Fibroblast of skin of scalp (primary cell): ENCODE measurements around the gene ADGRD1.

Source experiments
- DNase-seq: peaks from one replicate; pipeline ENCODE4 v3.0.0-alpha.2; 2013

ADGRD1 gene

DNA sequence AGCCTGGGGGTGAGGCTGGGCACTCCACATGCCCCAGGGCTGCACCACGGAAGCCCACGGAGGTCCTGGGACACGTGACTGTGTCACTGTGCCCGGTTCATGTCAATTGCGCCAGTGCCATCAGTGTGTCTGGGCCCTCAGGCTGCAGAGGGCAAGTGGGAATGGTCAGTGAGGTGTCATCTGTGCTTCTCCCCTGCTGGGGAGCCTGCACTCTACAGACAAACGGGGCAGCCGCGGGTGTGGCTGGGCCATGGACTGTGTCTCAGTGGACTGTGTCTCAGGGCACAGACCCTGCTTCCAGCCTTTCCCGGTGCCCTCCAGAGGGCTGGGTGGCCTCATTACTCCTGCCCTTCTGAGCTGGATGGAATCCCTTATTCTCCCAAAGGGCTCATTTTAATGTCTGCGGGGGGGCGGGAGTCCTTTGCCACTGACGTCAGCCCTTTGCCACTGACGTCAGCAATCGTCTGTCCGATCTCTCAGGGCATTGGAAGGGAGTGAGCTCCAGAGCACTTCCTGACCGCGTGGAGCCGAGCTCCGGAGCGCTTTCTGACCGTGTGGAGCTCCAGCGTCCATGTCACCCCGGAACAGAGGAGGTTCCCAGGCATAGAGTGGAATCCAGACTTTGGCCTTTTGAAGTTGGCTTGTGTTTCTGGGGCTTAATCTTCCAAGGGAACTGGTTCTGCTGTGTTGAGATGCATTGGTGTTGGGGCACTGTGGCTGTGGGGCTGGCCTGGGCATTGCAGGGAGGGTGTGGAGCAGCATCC is 72.4 kb downstream of the ADGRD1 start:
- DNase-seq, result no peak

DNA sequence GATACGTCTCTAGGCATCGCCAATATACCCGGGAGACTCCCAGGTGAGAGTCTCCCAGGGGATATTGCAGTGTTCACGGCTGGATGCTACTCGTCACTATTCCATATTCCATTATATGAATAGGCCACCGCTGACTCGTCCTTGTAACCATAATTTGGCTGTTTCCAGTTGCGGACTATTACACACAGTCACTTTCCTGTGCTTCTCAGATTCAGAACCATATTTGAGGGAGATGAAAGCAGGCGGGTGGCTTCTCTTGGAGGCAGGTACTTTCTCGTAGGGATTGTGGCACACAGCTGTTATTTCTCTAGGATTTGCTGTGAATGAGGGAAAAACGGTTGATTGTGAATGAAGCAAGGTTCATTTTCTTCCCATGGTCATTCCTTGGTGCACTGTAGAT is 73.0 kb downstream of the ADGRD1 start:
- DNase-seq, result no peak

DNA sequence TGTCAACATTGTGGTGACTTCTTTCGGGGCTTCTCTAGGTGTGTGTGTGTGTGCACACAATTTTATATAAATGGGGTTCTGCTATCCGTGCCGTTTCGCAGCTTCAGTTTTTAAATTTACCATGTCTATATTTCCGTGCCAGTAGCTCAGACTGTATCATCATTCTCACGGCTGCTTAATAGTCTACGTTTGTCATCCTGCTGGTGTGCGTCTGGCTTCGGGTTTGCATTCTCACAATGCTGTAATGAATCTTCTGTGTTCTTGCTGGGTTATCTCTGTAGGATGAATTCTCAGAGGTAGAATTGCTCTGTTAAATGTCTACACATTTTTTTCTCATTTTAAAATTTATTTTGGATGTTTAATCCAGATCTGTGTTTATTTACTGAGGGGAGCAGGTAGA is 73.6 kb downstream of the ADGRD1 start:
- no peak for DNase-seq

DNA sequence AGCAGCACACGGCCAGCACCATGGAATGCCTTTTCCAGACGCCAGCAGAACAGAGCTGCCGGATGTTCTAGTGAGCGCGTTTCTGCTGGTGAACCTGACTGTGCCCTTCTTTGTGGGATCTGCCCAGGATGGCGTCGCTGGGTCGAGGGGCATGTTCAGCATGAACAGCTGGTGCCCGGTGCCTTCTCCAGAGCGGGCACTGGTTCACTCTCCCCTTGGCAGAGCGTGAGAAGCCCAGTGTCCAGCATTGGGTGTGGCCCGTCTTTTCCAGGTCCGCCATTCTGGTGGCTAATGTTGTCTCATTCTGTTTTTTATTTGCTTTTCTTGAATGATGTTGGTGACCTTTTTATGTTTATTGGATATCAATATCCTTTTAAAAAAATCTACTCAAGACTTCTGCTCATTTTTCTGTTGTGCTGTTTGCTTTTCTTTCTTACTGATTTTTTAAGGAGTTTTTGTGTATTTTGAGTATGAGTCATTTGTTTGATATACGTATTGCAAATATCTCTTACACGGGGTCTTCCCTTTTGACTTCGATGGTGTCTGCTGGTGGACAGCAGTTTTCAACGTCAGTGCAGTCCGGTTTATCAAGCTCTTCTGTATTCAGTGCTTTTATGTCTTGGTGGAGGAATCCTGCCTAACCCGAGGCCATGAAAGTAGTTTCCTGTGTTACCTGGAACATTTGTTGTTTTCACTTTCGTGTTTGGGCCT is 74.3 kb downstream of the ADGRD1 start:
- no peak for DNase-seq

DNA sequence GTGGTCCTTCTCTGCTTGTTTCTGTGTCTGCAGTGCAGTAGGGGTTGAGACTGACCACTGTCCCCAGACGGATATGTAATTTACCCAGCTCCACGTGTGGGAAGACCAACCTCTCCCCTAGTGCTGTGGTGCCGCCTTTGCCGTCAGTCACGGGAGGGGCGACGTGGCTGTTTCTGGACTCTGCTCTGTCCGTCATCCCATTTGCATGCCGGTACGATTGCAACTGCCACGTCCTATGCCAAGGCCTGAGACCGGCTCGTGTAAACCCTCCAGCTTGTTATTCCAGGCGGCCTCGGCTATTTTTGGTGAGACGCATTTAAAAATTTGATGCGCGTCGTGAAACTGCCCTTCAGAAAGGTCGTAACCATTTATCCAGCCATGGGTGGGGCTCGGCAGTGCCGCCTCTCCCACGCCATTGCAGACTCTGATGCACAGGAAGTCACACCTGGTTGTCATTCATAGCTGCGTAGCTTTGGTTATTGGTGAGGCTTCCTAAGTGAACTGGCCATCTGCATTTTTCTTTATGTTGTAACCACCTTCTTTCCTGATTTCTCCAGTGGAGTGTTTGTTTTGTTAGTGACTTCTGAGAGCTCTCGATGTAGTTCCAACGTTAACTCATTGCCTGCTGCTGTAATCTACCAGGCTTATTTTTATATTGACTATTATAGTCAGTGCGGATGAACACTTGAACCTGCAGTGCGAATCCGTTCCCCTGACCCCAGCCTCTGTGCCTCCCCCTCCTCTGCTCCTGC is 75.1 kb downstream of the ADGRD1 start:
- DNase-seq, result no peak

DNA sequence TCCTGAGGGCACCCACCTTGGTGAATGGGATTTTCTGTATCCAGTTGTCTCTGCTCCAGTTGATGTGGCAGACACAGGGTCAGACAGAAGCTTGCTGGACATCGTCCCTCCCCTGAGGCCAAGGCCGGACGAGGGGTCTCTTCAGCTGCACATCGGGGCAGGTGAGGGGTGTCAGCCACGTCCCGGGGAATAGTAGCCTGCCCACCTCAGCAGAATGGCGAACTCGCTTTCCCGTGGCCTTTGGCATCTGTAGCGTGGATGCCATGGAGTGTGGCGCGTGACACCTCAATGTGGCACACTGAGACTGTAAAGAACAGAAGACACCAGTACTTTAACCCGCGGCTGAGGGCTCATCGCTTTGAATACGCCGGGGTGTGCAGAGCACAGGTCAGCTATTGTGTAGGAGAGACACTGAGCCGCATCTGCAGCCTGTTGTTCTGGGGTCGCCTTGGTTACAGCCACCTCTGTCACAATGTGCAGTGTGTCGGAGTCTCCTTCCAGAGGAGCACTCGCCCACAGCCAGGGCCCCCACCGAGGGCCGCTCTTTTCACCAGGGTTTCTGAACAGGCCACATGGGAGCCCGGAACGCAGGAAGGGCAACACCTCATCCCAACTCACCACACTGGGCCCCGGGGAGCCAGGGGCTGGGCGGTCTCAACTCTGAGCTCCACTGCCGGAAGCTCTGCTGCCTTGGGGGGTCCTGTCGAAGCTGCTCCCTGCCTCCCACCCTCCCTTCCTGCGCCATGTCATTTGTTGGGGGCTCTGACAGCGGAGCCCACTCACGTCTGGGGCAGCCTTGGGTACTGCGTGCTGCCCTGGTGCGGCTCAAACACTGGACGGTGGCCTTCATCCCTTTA is 77.0 kb downstream of the ADGRD1 start:
- DNase-seq, result no peak

DNA sequence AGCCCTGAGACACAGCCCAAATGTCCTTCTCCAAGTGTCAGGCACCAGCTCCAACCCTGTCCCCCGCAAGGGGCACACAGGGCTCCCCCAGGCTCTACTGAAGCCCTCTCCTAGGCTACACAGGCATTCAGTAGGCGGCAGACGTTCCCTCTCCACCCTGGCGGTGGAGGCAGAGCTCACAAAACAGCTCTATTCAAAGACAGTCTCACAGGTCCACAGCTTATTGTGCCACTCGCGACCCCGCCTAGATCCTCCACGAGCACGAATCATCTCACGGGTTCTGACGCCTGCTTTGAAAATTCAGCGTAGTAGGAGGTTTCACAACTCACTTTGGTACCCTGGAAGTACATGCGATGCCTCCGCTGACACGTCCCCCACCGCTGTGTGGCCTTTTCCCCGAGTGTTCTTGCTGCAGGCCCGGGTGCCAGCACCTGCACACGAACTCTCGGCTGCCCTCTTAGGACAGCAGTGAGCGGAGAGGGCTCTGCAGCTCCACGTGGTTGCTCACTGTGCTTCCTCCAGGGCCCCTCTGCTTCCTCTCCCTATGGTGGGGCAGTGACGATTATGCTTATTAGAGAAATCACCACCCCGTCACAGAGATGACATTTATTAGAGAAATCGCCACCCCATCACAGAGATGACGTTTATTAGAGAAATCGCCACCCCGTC is 78.5 kb downstream of the ADGRD1 start:
- no peak for DNase-seq

DNA sequence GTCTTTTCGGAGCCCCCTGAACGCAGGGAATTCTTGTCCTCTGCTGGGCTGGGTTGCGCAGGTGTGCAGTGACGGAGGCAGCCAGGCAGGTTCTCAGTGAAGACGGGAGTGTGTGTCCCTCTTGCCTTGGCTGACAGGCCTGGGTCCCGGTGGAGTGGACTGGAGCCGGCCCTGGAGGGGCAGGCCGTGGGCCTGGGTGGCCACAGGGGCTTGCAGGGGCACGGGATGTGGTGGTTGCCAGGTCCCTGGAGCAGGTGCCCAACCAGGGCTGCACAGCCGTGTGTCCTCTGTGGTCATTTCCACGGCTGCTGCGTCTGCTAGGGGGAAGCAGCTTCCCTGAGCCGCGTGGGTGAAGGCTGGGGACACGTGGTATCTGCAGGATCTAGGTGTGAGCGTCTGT is 79.8 kb downstream of the ADGRD1 start:
- DNase-seq, result no peak

DNA sequence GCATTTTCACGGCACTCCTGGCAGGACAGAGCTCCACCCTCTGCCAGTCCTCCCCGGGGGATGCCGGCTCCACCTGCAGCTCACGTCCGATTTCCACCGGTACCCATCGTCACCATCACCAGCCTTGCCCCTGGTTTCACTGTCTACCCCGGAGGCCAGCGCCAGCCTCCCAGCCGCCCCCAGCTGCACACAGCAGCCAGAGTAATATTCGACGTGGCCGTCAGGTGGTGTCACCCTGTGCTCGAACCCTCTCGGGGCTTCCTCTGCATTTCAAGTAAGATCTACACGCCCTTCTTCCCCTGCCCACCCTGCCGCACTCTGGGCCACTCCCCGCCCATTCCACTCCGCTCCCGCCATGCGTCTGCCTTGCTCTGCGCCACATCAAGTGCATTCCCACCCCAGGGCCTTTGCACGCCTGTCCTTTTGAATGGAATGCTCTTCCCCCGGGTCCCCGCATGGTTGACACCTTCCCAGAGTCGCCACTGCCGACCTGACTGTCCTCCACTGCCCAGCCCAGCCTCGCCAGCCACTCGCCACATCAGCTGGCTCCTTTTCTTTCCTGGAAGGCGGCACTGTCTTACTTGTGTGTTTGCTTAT is 80.3 kb downstream of the ADGRD1 start:
- DNase-seq, result no peak

DNA sequence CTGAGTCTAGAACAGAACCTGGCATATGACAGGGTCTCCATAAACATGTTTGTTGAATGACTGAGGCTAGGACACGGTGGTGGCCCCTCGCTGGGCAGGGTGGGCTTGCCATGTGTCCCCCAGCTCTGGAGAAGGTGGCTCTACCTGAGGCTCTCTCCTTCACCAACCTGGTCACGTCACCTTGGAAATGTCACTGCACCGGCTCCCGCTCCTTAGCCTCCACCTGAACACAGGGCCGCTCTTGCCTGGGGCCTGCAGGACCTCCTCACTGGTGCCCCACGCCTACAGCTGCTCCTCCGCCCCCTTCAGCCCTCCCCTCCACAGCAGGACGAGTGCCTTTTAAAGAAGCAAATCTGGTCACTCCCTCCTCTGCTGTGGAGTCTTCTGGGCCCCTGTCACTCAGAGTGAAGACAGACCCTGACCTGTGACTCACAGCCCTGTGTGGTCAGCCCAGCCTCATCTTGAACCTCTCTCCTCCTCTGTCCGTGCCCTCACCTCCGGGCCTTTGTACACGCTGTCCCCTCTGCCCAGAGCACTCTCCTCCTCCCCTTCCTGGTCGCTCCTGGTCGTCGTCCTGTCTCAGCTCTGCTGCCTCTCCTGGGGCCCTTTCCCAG is 81.0 kb downstream of the ADGRD1 start:
- DNase-seq, result no peak

DNA sequence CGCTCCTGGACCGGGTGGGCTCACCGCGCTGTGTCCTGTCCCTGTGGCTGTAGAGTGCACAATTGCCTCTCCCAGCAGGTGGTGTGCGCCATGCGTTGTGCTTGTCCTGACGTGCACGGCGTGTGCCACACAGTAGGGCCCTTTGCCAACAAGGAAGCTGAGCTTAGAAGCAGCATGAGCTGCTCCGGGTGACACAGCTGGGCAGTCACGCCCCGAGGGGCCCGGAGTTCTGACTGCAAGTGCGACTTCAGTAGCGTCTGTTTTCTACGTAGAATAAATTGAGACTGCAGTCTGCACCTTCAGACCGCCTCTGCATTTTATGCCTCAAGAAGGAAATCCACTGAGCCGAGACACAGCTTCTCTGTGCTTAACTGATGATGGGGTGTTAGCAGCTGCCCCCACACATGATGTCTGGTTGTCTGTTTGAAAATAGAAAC is 81.6 kb downstream of the ADGRD1 start:
- no peak for DNase-seq

DNA sequence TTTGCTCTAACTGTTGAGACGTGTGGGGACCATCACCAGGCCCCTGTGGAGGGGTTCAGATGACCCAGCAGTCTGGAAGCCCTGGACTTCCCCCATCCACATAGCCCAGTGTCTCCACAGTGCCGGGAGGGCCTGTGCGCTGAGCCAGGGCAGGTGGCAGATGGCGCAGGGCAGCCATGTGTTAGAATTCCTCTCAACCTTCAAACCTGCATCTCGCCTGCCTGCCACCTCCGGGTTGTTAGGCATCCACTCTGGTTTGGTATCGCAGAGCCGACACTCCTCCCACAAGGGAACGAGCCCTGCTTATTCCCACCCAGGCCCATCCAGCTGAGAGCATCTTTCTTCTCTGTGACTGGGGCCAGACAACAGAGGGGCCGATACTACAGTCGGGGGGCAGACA is 84.5 kb downstream of the ADGRD1 start:
- DNase-seq, result no peak

DNA sequence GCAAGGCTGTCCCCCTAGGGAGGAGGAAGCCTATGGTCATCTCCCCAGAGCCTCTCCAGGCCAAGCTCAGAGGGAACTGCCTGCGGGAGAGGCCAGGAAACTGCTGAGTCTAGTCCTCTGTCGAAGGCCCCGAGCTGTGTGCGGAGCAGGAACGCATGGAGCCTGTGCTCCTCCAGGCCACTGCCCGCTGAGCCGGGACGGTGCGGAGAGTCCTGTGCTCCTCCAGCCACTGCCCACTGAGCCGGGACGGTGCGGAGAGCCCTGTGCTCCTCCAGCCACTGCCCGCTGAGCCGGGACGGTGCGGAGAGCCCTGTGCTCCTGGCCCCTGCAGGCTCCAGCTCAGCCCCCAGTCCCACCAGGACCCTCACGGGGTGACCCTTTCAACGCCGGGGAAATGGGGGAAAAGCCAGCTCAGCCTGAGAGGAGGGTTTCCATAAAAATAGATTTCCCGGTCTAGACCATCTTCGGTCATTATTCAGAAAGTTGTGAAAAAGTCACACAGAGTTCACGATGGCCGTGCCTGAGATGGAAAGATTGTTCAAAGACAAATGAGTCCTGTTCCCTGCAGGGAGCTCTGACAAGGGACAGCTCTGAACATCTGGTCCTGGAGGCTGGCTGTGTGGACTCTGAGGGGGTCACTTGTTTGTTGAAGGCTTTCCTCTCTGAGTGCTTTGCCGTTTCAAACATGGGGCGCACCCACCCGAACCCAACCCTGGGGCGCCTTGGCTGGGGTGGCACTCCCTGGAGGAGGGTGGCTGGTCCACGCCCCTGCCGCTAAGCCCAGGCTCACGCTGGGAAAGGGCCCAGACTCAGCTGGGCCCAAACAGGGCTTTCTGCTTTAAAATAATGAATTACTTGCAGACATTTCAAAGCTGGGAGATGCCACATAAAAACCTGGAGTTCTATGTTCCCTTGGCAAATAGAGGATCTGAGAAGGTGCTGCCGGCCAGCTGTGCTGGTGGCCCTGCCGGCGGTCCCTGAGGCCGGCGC is 85.5 kb downstream of the ADGRD1 start:
- DNase-seq, result no peak

DNA sequence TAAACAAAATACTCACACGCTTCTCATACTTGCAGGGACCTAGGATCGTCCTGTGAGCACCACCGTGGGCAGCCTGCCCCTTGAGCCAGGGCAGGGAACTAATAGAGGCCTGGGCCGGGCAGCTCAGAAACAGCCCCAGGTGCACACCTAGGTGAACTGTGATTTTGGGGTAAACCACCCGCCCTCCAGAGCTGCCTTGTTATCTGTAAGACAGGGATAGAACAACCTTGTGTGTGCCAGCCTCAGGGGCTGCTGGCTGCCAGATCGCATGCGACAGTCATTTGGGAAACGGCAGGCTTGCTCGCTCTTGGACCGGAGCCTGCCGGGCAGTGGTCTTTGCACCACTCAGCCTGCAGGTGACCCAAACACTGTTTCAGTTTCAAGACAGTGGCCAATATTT is 86.8 kb downstream of the ADGRD1 start:
- DNase-seq, result no peak

DNA sequence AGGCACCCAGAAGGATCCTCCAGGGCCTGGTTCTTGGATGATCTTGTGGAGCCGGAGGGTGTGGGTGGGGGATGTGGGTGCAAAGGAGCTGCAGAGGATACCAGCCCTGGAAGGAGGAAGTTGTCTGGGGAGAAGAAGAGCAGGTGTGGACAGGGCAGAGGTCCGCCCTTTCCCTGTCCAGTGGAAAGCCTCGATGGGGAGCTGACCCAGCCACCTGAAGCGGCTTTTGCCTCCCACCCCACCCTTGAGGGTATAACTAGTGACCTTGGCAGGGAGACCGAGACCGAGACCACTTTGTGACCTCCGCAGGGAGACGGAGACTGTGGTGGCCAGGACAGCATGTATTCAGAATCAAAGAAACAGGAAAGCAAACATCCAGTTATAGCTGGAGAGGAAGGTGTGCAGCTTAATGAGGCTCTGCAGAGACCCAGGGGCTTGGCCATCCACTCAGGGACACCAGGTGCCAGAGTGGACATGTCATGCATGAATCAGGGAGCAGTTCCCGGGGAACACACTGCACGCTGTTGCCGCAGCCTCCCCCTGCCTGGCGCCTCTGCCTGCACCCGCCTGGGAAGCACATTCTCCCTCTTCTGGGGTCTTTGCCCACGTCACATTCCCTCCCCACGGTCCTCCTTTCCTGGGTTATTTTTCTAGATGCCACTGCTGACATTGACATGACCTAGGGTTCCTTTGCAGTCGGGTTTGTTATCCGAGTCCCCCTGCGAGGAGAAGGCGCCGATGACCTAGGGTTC is 87.7 kb downstream of the ADGRD1 start:
- DNase-seq, result no peak

DNA sequence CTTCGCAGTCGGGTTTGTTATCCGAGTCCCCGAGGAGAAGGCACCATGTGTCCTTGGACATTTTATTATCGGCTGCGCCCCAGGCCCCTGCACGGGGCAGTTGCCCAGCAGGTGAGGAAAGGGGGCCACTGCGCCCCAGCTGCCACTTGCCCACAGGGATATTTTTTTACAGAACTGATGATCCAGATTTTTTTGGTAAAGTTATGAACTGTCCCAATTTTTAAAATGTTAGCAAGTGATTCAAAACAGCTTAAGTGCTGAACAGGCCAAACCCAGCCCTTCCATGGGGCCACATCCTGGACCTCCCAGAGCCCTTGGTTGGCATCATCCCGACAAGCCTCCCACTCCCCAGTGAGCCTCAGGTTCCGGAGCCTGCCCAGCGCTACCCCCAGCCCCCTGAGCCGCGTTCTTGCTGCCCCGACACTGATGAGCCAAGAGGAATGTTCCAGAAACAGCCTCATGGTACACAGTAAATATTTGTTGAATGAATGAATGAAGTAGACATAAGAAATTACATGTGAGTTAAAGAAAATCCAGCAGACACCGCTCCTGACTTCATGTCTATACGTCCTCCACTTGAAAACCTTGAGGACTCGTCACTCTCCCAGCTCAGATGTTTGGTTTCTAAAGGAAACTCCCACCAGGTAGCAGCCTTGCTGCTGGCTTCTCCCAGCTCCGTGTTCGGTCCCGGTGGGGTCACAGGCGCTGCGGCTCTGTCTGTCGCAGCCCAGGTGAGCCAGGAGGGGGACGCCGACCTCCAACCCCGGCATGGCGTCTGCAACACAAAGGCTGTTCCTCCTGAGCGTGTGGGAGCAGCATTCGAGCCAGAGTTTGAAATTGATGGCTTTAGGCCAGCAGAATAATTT is 88.5 kb downstream of the ADGRD1 start:
- DNase-seq, result no peak

DNA sequence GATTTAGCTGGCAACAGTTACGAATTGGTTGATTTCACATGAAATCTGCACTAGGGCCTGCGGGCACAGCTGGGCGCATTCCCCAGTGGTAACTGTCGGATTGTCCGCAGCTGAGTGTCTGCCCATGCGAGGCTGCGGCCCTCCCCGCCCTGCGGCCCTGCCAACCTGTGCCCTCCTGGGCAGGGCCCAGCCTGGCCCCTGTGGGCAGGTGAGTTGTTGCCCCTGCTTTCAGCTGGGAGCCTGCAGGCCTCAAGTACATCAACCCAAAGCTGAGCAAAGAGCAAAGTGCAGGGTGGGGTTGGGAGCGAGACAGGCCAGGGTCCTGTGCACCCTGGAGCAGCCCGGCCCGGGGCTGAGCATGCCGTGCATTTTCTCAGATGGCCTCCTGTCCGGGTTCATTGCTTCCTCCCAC is 89.1 kb downstream of the ADGRD1 start:
- no peak for DNase-seq

DNA sequence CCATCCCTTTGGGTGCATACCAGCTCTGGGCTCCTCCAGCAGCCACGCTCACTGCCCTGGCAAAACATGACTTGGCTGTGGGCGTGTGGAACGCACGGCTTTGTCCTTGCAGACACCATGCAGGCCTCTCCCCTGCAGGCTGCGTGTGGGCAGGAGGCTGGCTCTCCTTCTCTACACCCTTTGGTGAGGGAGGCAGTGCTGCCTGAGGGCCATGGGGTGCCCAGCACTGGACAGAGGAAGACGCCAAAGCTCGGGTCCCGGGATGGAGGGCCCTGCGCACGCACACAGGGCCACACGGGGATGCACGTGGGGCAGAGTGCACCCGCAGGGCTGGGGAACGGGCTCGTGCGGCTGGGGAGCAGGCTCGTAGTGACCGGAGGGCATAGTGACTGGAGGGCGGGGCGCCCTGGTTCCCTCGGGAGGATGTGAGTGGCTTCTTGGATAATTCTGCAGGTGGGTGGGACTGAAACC is 89.7 kb downstream of the ADGRD1 start:
- DNase-seq, result no peak
